OCI-LY7 (cell line): ENCODE data around the gene MRPL10.

Source experiments
- EZH2phosphoT487 ChIP-seq: fragments of 200-600 bp; sonication (generic); IDR thresholded peaks from 2 replicates; pipeline ENCODE4 v1.6.1; 2018; ENCODE audit warnings: low read depth, borderline replicate concordance, mild to moderate bottlenecking, mixed run types, antibody characterized with exemption, low read length, moderate library complexity, mixed read lengths
- TF ChIP-seq, protein P1 (sequence below): fragments of 200-600 bp; sonication (generic); conservative IDR thresholded peaks from 2 replicates; pipeline ENCODE4 v1.5.1; 2014; ENCODE audit warnings: mild to moderate bottlenecking, antibody characterized with exemption, low read length, moderate library complexity, mixed read lengths

DNA sequence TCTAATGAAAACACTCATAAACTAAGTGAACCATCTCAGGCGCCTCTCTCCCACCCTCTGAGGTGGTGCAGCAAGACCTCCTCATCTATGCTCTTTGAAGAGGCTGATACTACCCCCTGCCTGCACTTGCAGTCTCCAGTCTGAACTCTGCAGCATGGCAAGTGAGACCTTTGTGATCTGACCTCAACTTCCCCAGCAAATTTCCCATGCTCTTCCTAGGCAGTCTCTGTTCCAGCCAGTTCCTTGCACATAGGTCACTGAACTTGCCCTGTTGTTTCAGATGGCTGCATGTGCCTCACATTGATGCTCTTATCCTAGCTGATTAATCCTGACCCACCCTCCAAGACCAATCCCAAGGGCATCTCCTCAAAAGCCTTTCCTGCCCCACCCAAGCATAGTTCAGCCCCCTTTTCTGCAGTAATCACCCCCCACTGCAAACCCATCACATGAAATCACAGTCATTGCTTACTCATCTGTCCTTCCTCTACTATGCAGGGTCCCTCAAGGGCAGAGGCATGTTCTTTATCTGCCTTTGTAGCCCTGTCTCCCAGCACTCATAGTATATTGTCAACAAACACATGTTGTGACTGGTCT lies 56.3 kb downstream of the MRPL10 start:
- TF ChIP-seq EZH2phosphoT487: no peak
- TF ChIP-seq, protein P1, sequence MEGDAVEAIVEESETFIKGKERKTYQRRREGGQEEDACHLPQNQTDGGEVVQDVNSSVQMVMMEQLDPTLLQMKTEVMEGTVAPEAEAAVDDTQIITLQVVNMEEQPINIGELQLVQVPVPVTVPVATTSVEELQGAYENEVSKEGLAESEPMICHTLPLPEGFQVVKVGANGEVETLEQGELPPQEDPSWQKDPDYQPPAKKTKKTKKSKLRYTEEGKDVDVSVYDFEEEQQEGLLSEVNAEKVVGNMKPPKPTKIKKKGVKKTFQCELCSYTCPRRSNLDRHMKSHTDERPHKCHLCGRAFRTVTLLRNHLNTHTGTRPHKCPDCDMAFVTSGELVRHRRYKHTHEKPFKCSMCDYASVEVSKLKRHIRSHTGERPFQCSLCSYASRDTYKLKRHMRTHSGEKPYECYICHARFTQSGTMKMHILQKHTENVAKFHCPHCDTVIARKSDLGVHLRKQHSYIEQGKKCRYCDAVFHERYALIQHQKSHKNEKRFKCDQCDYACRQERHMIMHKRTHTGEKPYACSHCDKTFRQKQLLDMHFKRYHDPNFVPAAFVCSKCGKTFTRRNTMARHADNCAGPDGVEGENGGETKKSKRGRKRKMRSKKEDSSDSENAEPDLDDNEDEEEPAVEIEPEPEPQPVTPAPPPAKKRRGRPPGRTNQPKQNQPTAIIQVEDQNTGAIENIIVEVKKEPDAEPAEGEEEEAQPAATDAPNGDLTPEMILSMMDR: no peak
